Activated CD8-positive, alpha-beta T cell treated with anti-CD3 and anti-CD28 coated beads for 36 hours (primary cell): ENCODE data around the gene PFKFB3. TPM values are rescaled to one million over a fixed set of nuclear protein-coding genes. Genes with fewer than 3 reads are reported as not detected.
A peak's percentile ranks its signal among the peaks of the same experiment; 100 is the strongest.

Source experiments
- ATAC-seq: fragments of 200-7000 bp; cut with Tn5 transposase; one replicate; pipeline ENCODE4 v1.10.0; 2021; ENCODE audit warnings: mild to moderate bottlenecking, moderate library complexity
- CTCF ChIA-PET: fragments of 350-600 bp; sonication (Branson Sonifier 250); formaldehyde crosslinking; loops from one replicate; lab custom pipeline; 2021; ENCODE audit warnings: antibody characterized with exemption; lab: Charles Lee
- POLR2A ChIA-PET: fragments of 350-600 bp; sonication (Branson Sonifier 250); formaldehyde crosslinking; loops from one replicate; lab custom pipeline; 2021; ENCODE audit warnings: antibody characterized with exemption; lab: Charles Lee
- DNase-seq: peaks from one replicate; pipeline ENCODE4 v3.0.0-alpha.2; 2020
- H3K27ac Mint-ChIP-seq: one replicate; pipeline ENCODE4 v1.8.0; 2021; ENCODE audit warnings: mild to moderate bottlenecking, mixed read lengths
- H3K27me3 Mint-ChIP-seq: one replicate; pipeline ENCODE4 v1.8.0; 2021; ENCODE audit warnings: mixed read lengths
- H3K36me3 Mint-ChIP-seq: one replicate; pipeline ENCODE4 v1.8.0; 2021; ENCODE audit warnings: low read depth, mixed read lengths
- H3K4me1 Mint-ChIP-seq: one replicate; pipeline ENCODE4 v1.8.0; 2021; ENCODE audit warnings: low read depth, mixed read lengths
- H3K4me3 Mint-ChIP-seq: one replicate; pipeline ENCODE4 v1.8.0; 2021; ENCODE audit warnings: mild to moderate bottlenecking, moderate library complexity, mixed read lengths
- H3K9me3 Mint-ChIP-seq: one replicate; pipeline ENCODE4 v1.8.0; 2021; ENCODE audit warnings: mixed read lengths
- CTCF ChIP-seq: fragments of 200-600 bp; IDR thresholded peaks from one replicate; pipeline ENCODE4 v1.8.0; 2022; ENCODE audit warnings: antibody characterized with exemption, mild to moderate bottlenecking
- intact Hi-C: fragments of 100-400 bp; cut with micrococcal nuclease; formaldehyde crosslinking; loops from one replicate; pipeline ENCODE4 v1.10.0; 2022
- total RNA-seq, 2 experiments: library from RNA; stranded (reverse); gene quantifications; one replicate each; pipeline ENCODE4 v1.2.3, GENCODE V29; 2021

Gene PFKFB3
- total RNA-seq, 2 experiments from 2014 or later = 107 to 117 TPM

DNA sequence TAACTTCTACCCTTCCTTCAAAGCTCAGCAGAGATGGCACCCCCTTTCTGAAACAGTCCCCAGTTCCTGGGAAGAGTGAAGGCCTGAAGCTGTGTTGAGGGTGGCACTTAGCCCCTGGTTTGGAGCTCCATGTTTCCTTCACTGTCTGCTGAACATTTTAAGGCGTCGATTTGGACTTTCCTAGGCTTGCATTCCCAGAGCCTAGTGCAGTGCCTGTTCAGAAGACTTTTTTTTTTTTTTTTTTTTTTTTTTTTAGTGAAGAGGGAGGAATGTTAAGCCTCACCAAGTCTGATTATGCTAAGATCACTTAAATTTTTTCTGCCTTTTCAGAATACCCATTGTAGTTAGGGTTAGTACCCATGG lies 97.0 kb downstream of the PFKFB3 start:
- DNase-seq = no peak
- no peak for TF ChIP-seq CTCF
- ChIA-PET CTCF (interaction anchor here (1.1 to 2.8 kb wide), 6 partner anchors 10 to 106 kb away, joined by 3 to 11 read pairs (median 4); partner anchors contain the start of gene PFKFB3), POLR2A (interaction anchor here (0.9 to 1.9 kb wide), 4 partner anchors 15 to 98 kb away, joined by 3 to 9 read pairs (median 4); no protein-coding TSS in a partner anchor)
- H3K27ac Mint-ChIP-seq = peak overlapping the region; percentile 88
- peaks cover 18% of the 10 kb centered on the region for H3K36me3 Mint-ChIP-seq
- peaks cover 4% of the 10 kb centered on the region for H3K9me3 Mint-ChIP-seq
- H3K27me3 Mint-ChIP-seq = no peaks in the 10 kb centered on the region
- intact Hi-C loops = no loop called here
- peak; percentile 1 for ATAC-seq
- H3K4me3 Mint-ChIP-seq = peak overlapping the region; percentile 52
- H3K4me1 Mint-ChIP-seq = peaks cover 46% of the 10 kb centered on the region

DNA sequence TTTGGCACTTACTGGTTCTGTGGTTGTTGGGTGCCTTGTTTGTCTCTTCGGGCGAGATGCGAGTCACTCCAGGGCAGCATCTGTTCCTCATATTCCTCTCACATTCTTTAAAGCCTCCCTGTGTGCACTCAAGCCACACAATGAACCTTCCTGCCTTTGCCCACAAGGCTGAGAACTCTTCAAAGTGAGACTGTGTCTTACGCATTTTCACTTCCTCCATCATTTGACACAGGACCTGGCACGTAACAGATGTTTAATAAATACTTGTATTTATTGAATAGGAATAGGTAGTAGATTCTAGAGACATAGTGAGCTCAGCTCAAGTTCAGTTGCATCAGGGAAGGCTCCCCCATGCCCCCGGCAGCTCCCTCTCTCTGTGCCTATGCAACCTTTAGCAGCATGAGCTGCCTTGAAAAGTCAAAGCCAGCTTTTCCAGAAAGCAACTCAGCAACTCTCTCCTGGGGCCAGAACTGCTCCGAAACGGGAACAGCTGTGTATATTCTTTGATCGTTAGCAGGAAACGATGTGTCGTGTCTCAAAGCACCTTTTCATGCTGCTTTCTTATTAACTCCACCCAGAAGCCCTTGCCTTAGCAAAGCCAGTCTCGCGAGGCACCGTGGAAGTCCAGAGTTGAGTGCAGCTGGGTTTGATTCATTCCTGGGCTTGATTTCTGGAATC lies 97.5 kb downstream of the PFKFB3 start:
- H3K4me1 Mint-ChIP-seq = peaks cover 43% of the 10 kb centered on the region
- CTCF ChIA-PET = interaction anchor here (0.6 to 2.8 kb wide), 7 partner anchors 9 to 106 kb away, joined by 3 to 11 read pairs (median 4); partner anchors contain the start of gene PFKFB3

DNA sequence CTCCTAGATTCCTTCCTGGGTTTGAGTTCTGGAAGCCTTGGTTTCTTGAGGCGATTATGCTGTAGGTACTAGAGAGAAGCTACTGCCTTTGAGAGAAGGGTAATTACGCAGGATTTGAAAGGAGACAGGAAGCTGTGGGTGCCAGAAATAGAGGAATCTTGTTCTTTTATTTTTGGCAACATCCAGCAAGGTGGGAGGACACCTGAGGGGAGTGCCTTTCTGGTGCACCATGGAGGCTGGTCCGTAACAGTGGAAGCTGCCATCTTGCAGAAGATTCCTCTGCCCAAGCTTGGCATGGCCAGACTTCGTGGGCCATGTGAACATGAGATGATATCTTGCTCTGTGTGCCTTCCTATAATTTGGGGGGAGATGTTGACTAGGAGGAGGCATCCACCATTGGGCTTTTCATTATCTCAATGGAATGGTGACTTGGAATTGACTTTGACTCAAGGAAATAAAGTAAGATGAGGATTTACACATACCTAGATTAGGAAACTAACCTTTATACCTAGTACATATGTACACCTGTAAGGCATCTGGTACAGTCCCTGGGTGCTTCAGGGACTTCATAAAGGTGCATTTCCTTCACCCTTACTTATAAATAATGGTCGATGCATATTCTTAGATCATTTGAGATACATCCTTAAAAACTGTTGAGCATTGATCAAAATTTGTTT lies 98.2 kb downstream of the PFKFB3 start:
- peak overlapping the region; percentile 52 for H3K4me3 Mint-ChIP-seq
- intact Hi-C loops = no loop called here
- no peak for ATAC-seq

More for the DNA sequence above, 97.5 kb downstream of the PFKFB3 start:
- H3K36me3 Mint-ChIP-seq = peaks cover 15% of the 10 kb centered on the region
- peak overlapping the region; percentile 88 for H3K27ac Mint-ChIP-seq
- POLR2A ChIA-PET = interaction anchor here (0.7 to 1.9 kb wide), 7 partner anchors 9 to 98 kb away, joined by 3 to 9 read pairs (median 4); no protein-coding TSS in a partner anchor
- ATAC-seq (peak; percentile 67), DNase-seq (peak; percentile 61)
- peaks cover 2% of the 10 kb centered on the region for H3K9me3 Mint-ChIP-seq
- no peaks in the 10 kb centered on the region for H3K27me3 Mint-ChIP-seq
- intact Hi-C loops = no loop called here
- no peak for TF ChIP-seq CTCF
- peak overlapping the region; percentile 52 for H3K4me3 Mint-ChIP-seq

GRCh38 chr10:6301488-6302075 lies 98.8 kb downstream of the PFKFB3 start:
- intact Hi-C loops = no loop called here
- POLR2A ChIA-PET = interaction anchor here (1.9 kb wide), 1 partner anchor 47 kb away, joined by 9 read pairs; no protein-coding TSS in a partner anchor
- peaks cover 13% of the 10 kb centered on the region for H3K36me3 Mint-ChIP-seq
- no peak overlapping the region for H3K27ac Mint-ChIP-seq
- CTCF ChIA-PET = interaction anchor here (1.4 to 2.8 kb wide), 3 partner anchors 8 to 100 kb away, joined by 4 to 11 read pairs (median 4); partner anchors contain the start of gene PFKFB3
- no peak overlapping the region for H3K4me3 Mint-ChIP-seq
- no peaks in the 10 kb centered on the region for H3K27me3 Mint-ChIP-seq
- peaks cover 30% of the 10 kb centered on the region for H3K4me1 Mint-ChIP-seq
- DNase-seq (no peak), ATAC-seq (no peak)
- no peak for TF ChIP-seq CTCF
- H3K9me3 Mint-ChIP-seq = peaks cover under 1% of the 10 kb centered on the region

More for the DNA sequence above, 98.2 kb downstream of the PFKFB3 start:
- ChIA-PET CTCF (interaction anchor here (0.6 to 2.8 kb wide), 8 partner anchors 8 to 105 kb away, joined by 3 to 11 read pairs (median 4); partner anchors contain the start of gene PFKFB3), POLR2A (interaction anchor here (0.7 to 1.9 kb wide), 7 partner anchors 10 to 99 kb away, joined by 3 to 9 read pairs (median 4); no protein-coding TSS in a partner anchor)
- TF ChIP-seq CTCF = no peak
- H3K27me3 Mint-ChIP-seq = no peaks in the 10 kb centered on the region
- DNase-seq = no peak
- H3K9me3 Mint-ChIP-seq = peaks cover under 1% of the 10 kb centered on the region
- H3K27ac Mint-ChIP-seq = peak overlapping the region; percentile 88
- H3K4me1 Mint-ChIP-seq = peaks cover 36% of the 10 kb centered on the region
- H3K36me3 Mint-ChIP-seq = peaks cover 13% of the 10 kb centered on the region

Other genes starting within 250 kb of the PFKFB3 start
- gene IL15RA, start 225.4 kb upstream of the PFKFB3 start, total RNA-seq = 10 to 100 TPM; 23.5 to 25.1 TPM
- gene IL2RA, start 140.6 kb upstream of the PFKFB3 start, total RNA-seq = 100 to 1,000 TPM; 868 to 874 TPM
- 100 to 1,000 TPM; 284 to 285 TPM for gene RBM17, start 113.9 kb upstream of the PFKFB3 start, total RNA-seq